OCI-LY1 (cell line): Measurements from ENCODE around the gene IVD.

ENCODE experiments used
- H2AFZ ChIP-seq: fragments of 200-600 bp; sonication (generic), shearing (Covaris generic); 2 replicates; pipeline ENCODE4 v1.6.0; 2014; ENCODE audit warnings: antibody characterized with exemption, mild to moderate bottlenecking, low read length
- H3F3A ChIP-seq: fragments of 200-600 bp; sonication (generic), shearing (Covaris generic); 2 replicates; pipeline ENCODE4 v1.6.0; 2014; ENCODE audit warnings: mild to moderate bottlenecking, antibody characterized with exemption, low read length, moderate library complexity; ENCODE audit not compliant: insufficient read depth
- H3K27ac ChIP-seq: fragments of 200-600 bp; sonication (generic); 2 replicates; pipeline ENCODE4 v1.5.1; 2014; ENCODE audit warnings: low read length, mixed run types, mild to moderate bottlenecking, low read depth; ENCODE audit not compliant: poor library complexity, severe bottlenecking
- H3K27me3 ChIP-seq: fragments of 200-600 bp; sonication (generic); 2 replicates; pipeline ENCODE4 v1.6.0; 2014; ENCODE audit warnings: antibody characterized with exemption, mild to moderate bottlenecking, low read length, moderate library complexity; ENCODE audit not compliant: insufficient read depth
- H3K36me3 ChIP-seq: fragments of 200-600 bp; sonication (generic); 2 replicates; pipeline ENCODE4 v1.6.1; 2014; ENCODE audit warnings: mild to moderate bottlenecking, antibody characterized with exemption, low read length, moderate library complexity, mixed read lengths; ENCODE audit not compliant: insufficient read depth
- H3K4me1 ChIP-seq: fragments of 200-600 bp; sonication (generic); 2 replicates; pipeline ENCODE4 v1.5.1; 2014; ENCODE audit warnings: mild to moderate bottlenecking, low read length, moderate library complexity; ENCODE audit not compliant: insufficient read depth, severe bottlenecking
- H3K4me2 ChIP-seq: fragments of 200-600 bp; sonication (generic), shearing (Covaris generic); 2 replicates; pipeline ENCODE4 v1.6.1; 2014; ENCODE audit warnings: low read length
- H3K4me3 ChIP-seq: fragments of 200-600 bp; sonication (generic); 2 replicates; pipeline ENCODE4 v1.5.1; 2014; ENCODE audit warnings: low read length, low read depth, mild to moderate bottlenecking, mixed read lengths; ENCODE audit not compliant: poor library complexity, severe bottlenecking
- H3K79me2 ChIP-seq: fragments of 200-600 bp; shearing (Covaris generic); 2 replicates; pipeline ENCODE4 v1.6.1; 2016; ENCODE audit warnings: mixed run types, low read length, mixed read lengths; ENCODE audit not compliant: insufficient read depth
- H3K9ac ChIP-seq: fragments of 200-600 bp; sonication (generic), shearing (Covaris generic); 2 replicates; pipeline ENCODE4 v1.6.1; 2014; ENCODE audit warnings: mild to moderate bottlenecking, low read length, mixed read lengths
- H3K9me2 ChIP-seq: fragments of 200-600 bp; sonication (generic), shearing (Covaris generic); 2 replicates; pipeline ENCODE4 v1.6.1; 2014; ENCODE audit warnings: low read depth, mild to moderate bottlenecking, low read length, mixed read lengths
- H3K9me3 ChIP-seq: fragments of 200-600 bp; shearing (Covaris generic); 2 replicates; pipeline ENCODE4 v1.6.1; 2014; ENCODE audit warnings: low read length, mixed read lengths
- H4K20me1 ChIP-seq: fragments of 200-600 bp; sonication (generic), shearing (Covaris generic); 2 replicates; pipeline ENCODE4 v1.6.0; 2016; ENCODE audit warnings: mild to moderate bottlenecking, low read length; ENCODE audit not compliant: insufficient read depth
- CTCF ChIP-seq: fragments of 200-600 bp; sonication (generic), shearing (Covaris generic); IDR thresholded peaks from 2 replicates; pipeline ENCODE4 v1.5.1; 2017; ENCODE audit warnings: mild to moderate bottlenecking, antibody characterized with exemption, low read length, moderate library complexity, mixed read lengths
- EZH2 ChIP-seq: fragments of 200-600 bp; sonication (generic), shearing (Covaris generic); IDR thresholded peaks from 2 replicates; pipeline ENCODE4 v1.8.0; 2017; ENCODE audit warnings: borderline replicate concordance, mixed run types, mild to moderate bottlenecking, antibody characterized with exemption, low read length, moderate library complexity, mixed read lengths

IVD gene

GRCh38 chr15:40380636-40381035, 25.0 kb upstream of the IVD start:
- H3K79me2 ChIP-seq = peaks cover 25% of the 10 kb centered on the region
- TF ChIP-seq CTCF = no peak
- no peak for TF ChIP-seq EZH2
- no peak overlapping the region for H3K4me2 ChIP-seq
- H3K9me2 ChIP-seq = no peaks in the 10 kb centered on the region
- H3K4me3 ChIP-seq = no peak overlapping the region
- H3K27me3 ChIP-seq = 0 out of 2 replicates have a peak, but pooled peaks cover 2% of the 10 kb centered on the region
- no peaks in the 10 kb centered on the region for H3F3A ChIP-seq
- H3K9me3 ChIP-seq = no peaks in the 10 kb centered on the region
- no peaks in the 10 kb centered on the region for H4K20me1 ChIP-seq
- no peak overlapping the region for H3K9ac ChIP-seq
- peaks cover 16% of the 10 kb centered on the region for H3K4me1 ChIP-seq
- no peak overlapping the region for H2AFZ ChIP-seq
- peaks cover 13% of the 10 kb centered on the region for H3K36me3 ChIP-seq
- no peak overlapping the region for H3K27ac ChIP-seq

GRCh38 chr15:40381818-40382529, 23.6 kb upstream of the IVD start:
- Histone ChIP-seq H3F3A (no peaks in the 10 kb centered on the region), H3K4me1 (peaks cover 16% of the 10 kb centered on the region), H4K20me1 (no peaks in the 10 kb centered on the region), H3K9me2 (no peaks in the 10 kb centered on the region), H3K36me3 (peaks cover 25% of the 10 kb centered on the region), H3K27ac (no peak overlapping the region), H3K79me2 (peaks cover 25% of the 10 kb centered on the region), H2AFZ (peak overlapping the region; percentile 89; the same call in 1 of the 2 replicates), H3K27me3 (0 out of 2 replicates have a peak, but pooled peaks cover 2% of the 10 kb centered on the region), H3K4me2 (peak overlapping the region; percentile 79; the same call in 1 of the 2 replicates), H3K9ac (no peak overlapping the region), H3K4me3 (peak overlapping the region; percentile 88), H3K9me3 (no peaks in the 10 kb centered on the region)
- no peak for TF ChIP-seq EZH2
- no peak for TF ChIP-seq CTCF

GRCh38 chr15:40382580-40383456, 22.8 kb upstream of the IVD start, which contains the start of gene KNSTRN:
Gene KNSTRN, plus strand, starts transcription at chr15:40382721. Its CDS starts 115 bp downstream, at chr15:40382836.
- TF ChIP-seq EZH2 = no peak
- no peak for TF ChIP-seq CTCF
- peak within 1 kb of the TSS; percentile 56 for H3K27ac ChIP-seq
- H2AFZ ChIP-seq = peak within 1 kb of the TSS; percentile 89; the same call in 1 of the 2 replicates
- peaks cover 25% of the 10 kb centered on the region for H3K79me2 ChIP-seq
- peak within 1 kb of the TSS; percentile 79 for H3K4me2 ChIP-seq
- peaks cover 16% of the 10 kb centered on the region for H3K4me1 ChIP-seq
- peaks cover 33% of the 10 kb centered on the region for H3K36me3 ChIP-seq
- H3F3A ChIP-seq = no peaks in the 10 kb centered on the region
- no peaks in the 10 kb centered on the region for H3K9me3 ChIP-seq
- no peaks in the 10 kb centered on the region for H4K20me1 ChIP-seq
- peak within 1 kb of the TSS; percentile 92 for H3K9ac ChIP-seq
- H3K27me3 ChIP-seq = no peaks in the 10 kb centered on the region
- peak within 1 kb of the TSS; percentile 88 for H3K4me3 ChIP-seq
- no peaks in the 10 kb centered on the region for H3K9me2 ChIP-seq
